ENCODE results near the gene S100A10.
A peak's percentile ranks its signal among the peaks of the same experiment; 100 is the strongest.

The S100A10 gene

GRCh38 chr1:151939779-151940178 lies 53.9 kb downstream of the S100A10 start:
- DNase-seq = no peak

GRCh38 chr1:151939141-151939540 lies 54.5 kb downstream of the S100A10 start:
- TF ChIP-seq GATA1 (IDR thresholded peaks at IDR 0.05; ENCODE audit: low read depth, low read length) = no peak
- TF ChIP-seq POLR2A (IDR thresholded peaks at IDR 0.05; ENCODE audit: low read length) = no peak
- peak in 1 of 2 experiments; percentile 22 for DNase-seq

More at GRCh38 chr1:151939779-151940178, 53.9 kb downstream of the S100A10 start:
- TF ChIP-seq POLR2A (IDR thresholded peaks at IDR 0.05; ENCODE audit: low read length) (no peak), GATA1 (IDR thresholded peaks at IDR 0.05; ENCODE audit: low read depth, low read length) (no peak)

DNA sequence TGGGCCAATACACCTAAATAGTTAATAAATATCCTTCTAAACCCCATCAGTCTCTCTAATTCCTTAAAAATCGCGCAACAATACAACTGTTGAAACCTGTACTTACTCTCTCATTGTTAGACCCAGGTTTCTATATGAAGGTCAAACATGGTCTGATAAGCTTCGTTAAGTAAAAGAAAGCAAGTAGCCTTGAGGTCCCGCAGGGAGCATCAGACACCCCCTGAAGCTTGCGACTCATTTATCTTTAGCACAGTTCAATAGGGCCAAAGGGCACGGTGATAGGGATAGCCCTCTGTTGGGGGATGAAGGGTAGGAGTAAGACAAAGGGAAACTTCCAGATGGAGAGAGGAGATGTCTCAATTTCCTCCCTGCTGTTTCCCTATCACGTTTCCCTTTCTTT lies 57.0 kb downstream of the S100A10 start:
- TF ChIP-seq POLR2A (IDR thresholded peaks at IDR 0.05; ENCODE audit: low read length) = no peak
- no peak for TF ChIP-seq GATA1 (IDR thresholded peaks at IDR 0.05; ENCODE audit: low read depth, low read length)
- DNase-seq = no peak

- no peak for TF ChIP-seq POLR2A (IDR thresholded peaks at IDR 0.05; ENCODE audit: low read length)
- TF ChIP-seq GATA1 (IDR thresholded peaks at IDR 0.05; ENCODE audit: low read depth, low read length) = no peak
- no peak for DNase-seq
Observed at GRCh38 chr1:151935894-151936602, 57.6 kb downstream of the S100A10 start.

- DNase-seq = no peak
- no peak for TF ChIP-seq POLR2A (IDR thresholded peaks at IDR 0.05; ENCODE audit: low read length)
- TF ChIP-seq GATA1 (IDR thresholded peaks at IDR 0.05; ENCODE audit: low read depth, low read length) = no peak
Observed at GRCh38 chr1:151935154-151935553, 58.5 kb downstream of the S100A10 start.

DNA sequence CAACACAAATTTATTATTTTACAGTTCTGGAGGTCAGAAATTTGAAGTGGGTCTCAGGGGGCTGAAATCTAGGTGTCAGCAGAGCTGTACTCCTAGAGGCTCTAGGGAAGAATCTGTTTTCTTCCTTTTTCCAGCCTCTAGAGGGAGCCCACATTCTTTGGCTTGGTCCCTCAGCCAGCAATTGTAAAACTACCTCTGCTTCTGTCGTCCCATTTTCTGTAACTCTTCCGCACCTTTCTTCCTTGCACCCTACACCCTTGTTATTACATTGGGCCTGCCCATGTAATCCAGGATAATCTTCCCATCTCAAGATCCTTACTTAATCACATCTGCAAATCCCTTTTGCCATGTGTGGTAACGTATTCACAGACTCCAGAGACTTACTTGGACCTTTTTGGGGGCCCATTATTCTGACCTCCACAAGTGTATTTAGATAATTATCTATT lies 59.6 kb downstream of the S100A10 start:
- DNase-seq = peak; percentile 68 to 85
- TF ChIP-seq GATA1 (IDR thresholded peaks at IDR 0.05; ENCODE audit: low read depth, low read length) (no peak), POLR2A (IDR thresholded peaks at IDR 0.05; ENCODE audit: low read length) (no peak)
